ENCODE results near the gene RETN.

RETN gene

DNA sequence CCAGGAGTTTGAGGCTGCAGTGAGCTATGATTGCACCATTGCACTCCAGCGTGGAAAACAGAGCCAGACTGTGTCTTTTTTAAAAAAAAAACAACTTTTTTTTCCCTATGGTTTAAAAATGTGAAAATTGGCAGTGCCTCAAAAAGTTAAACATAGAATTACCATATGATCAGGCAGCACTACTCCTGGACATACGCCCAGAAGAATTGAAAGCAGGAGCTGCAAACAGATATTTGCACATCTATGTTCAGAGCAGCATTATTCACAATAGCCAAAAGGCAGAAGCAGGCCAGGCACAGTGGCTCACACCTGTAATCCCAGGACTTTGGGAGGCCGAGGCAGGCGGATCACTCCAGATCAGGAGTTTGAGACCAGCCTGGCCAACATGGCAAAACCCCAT lies 3.8 kb upstream of the RETN start:
- H3K4me3 ChIP-seq (ENCODE audit: low read depth, low read length): no peak overlapping the region
- TF ChIP-seq, protein P1, sequence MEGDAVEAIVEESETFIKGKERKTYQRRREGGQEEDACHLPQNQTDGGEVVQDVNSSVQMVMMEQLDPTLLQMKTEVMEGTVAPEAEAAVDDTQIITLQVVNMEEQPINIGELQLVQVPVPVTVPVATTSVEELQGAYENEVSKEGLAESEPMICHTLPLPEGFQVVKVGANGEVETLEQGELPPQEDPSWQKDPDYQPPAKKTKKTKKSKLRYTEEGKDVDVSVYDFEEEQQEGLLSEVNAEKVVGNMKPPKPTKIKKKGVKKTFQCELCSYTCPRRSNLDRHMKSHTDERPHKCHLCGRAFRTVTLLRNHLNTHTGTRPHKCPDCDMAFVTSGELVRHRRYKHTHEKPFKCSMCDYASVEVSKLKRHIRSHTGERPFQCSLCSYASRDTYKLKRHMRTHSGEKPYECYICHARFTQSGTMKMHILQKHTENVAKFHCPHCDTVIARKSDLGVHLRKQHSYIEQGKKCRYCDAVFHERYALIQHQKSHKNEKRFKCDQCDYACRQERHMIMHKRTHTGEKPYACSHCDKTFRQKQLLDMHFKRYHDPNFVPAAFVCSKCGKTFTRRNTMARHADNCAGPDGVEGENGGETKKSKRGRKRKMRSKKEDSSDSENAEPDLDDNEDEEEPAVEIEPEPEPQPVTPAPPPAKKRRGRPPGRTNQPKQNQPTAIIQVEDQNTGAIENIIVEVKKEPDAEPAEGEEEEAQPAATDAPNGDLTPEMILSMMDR (IDR thresholded peaks at IDR 0.05; ENCODE audit: low read depth, low read length): no peak

DNA sequence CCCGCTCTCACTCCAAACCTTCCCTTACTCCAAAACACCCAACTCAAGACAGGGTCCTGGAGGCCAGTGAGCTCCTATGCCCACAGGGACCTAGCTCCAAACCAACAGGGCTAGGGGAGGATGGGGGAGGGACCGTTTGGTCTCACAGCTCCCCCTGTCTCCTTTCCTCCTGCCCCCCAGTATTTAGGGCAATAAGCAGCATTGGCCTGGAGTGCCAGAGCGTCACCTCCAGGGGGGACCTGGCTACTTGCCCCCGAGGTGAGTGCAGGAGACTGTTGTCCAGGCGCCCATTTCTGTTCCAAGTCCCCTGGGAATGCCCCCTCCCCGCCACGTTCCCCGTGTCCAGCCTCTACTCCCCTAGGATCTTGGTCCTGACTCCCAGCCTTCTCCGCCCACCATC lies 792 bp downstream of the RETN start:
- H3K4me3 ChIP-seq (ENCODE audit: low read depth, low read length): no peak overlapping the region
- TF ChIP-seq, protein P1 (IDR thresholded peaks at IDR 0.05; ENCODE audit: low read depth, low read length): no peak

GRCh38 chr19:7670150-7670783 lies 1.4 kb downstream of the RETN start:
- TF ChIP-seq, protein P1 (IDR thresholded peaks at IDR 0.05; ENCODE audit: low read depth, low read length): no peak
- H3K4me3 ChIP-seq (ENCODE audit: low read depth, low read length): no peak overlapping the region

- TF ChIP-seq, protein P1 (IDR thresholded peaks at IDR 0.05; ENCODE audit: low read depth, low read length): no peak
- H3K4me3 ChIP-seq (ENCODE audit: low read depth, low read length): no peak overlapping the region
These were observed 1.9 kb downstream of the RETN start for GRCh38 chr19:7670790-7671189.

GRCh38 chr19:7672522-7672921 lies 3.7 kb downstream of the RETN start:
- H3K4me3 ChIP-seq (ENCODE audit: low read depth, low read length): no peak overlapping the region
- TF ChIP-seq, protein P1 (IDR thresholded peaks at IDR 0.05; ENCODE audit: low read depth, low read length): no peak

DNA sequence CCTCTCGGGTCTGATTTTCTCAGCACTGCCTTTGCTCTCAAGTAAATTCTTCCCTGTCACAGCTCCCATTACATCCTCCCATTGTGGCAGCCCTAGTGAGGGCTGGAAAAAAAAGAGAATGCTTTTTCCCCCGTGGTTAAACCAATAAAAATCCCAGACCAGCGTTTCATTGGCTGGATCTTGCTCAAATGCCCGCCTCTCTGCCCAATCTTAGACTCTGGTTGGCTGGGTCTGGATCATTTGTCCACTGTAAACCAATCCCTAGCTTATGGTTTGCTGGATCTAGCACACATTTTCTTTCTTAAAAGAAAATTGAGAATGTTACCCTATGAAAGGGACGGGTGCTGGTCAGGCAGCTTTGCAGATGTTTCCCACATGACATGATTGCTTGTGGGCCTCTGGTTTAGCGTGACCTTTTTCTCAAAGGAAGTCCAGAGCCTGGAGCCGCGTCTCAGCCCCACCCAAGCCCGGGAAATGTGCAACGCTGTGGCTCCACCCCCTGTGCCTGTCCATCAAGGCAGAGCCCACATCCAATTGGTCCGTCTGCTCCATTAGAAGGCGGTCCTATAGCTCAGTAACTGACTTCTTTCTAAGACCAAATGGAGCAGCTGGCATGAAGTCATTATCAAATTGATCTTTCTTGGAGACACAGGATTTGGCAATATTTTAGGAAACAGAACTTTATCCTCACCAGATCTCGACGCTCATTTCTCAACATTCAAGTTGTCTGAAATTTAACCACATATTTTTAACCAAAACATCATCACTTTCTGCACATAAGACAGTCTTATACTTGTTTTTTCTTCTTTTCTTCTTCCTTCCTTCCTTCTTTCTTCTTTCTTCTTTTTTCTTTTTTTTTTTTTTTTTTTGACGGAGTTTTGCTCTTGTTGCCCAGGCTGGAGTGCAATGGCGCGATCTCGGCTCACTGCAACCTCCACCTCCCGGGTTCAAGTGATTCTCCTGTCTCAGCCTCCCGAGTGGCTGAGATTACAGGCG lies 5.5 kb downstream of the RETN start:
- H3K4me3 ChIP-seq (ENCODE audit: low read depth, low read length): no peak overlapping the region
- TF ChIP-seq, protein P1 (IDR thresholded peaks at IDR 0.05; ENCODE audit: low read depth, low read length): no peak

DNA sequence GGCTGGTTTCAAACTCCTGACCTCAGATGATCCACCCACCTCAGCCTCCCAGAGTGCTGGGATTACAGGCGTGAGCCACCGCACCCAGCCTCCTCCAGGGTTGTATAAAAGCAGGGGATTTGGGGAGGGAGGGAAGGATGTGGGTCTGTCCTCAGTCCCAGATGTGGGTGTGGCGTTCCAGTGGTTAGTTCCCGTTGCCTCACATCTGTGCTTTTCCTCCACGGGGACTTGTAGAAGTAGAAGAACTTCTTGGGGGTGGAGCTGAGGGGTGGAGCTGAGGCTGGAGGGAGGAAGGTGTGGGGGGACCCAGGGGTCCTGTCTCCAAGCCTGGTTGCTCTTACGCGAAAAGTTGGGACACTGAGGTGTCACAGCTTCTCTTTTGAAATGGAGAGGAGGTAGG lies 7.5 kb downstream of the RETN start:
- TF ChIP-seq, protein P1 (IDR thresholded peaks at IDR 0.05; ENCODE audit: low read depth, low read length): no peak
- no peak overlapping the region for H3K4me3 ChIP-seq (ENCODE audit: low read depth, low read length)

Data from WI38 (cell line).